ENCODE data around the gene SLC27A1. TPM values are rescaled to one million over a fixed set of nuclear protein-coding genes. Genes with fewer than 3 reads are reported as not detected.
A peak's percentile ranks its signal among the peaks of the same experiment; 100 is the strongest.
"Not testable (repeated sequence)": the region's sequence is repeated elsewhere in the genome, so short reads cannot be mapped to it uniquely, and the experiment has no call there.

The SLC27A1 gene
- polyA plus RNA-seq, 4 donors = 10.7 to 24.7 (median 19.1) TPM

- DNase-seq (ENCODE audit: low read depth in 4 of 4, low spot score in 2 of 4) = no peak
Measured at GRCh38 chr19:17532557-17532956, 62.2 kb downstream of the SLC27A1 start.

- no peak for DNase-seq (ENCODE audit: low read depth in 4 of 4, low spot score in 2 of 4)
Measured at GRCh38 chr19:17534767-17535166, 64.4 kb downstream of the SLC27A1 start.

- no peak for DNase-seq (ENCODE audit: low read depth in 4 of 4, low spot score in 2 of 4)
Measured at GRCh38 chr19:17536955-17537354, 66.6 kb downstream of the SLC27A1 start.

- DNase-seq (ENCODE audit: low read depth in 4 of 4, low spot score in 2 of 4) = no peak
Measured at GRCh38 chr19:17538684-17539237, 68.4 kb downstream of the SLC27A1 start.

GRCh38 chr19:17539238-17540117 lies 69.2 kb downstream of the SLC27A1 start:
- peak; percentile 29 to 70 (median 60) for DNase-seq (ENCODE audit: low read depth in 4 of 4, low spot score in 2 of 4)

GRCh38 chr19:17540174-17540573 lies 69.8 kb downstream of the SLC27A1 start:
- no peak for DNase-seq (ENCODE audit: low read depth in 4 of 4, low spot score in 2 of 4)

- DNase-seq (ENCODE audit: low read depth in 4 of 4, low spot score in 2 of 4) = no peak
Measured at GRCh38 chr19:17541184-17541759, 70.9 kb downstream of the SLC27A1 start.

- no peak for DNase-seq (ENCODE audit: low read depth in 4 of 4, low spot score in 2 of 4)
Measured at GRCh38 chr19:17542042-17542441, 71.7 kb downstream of the SLC27A1 start.

- no peak for DNase-seq (ENCODE audit: low read depth in 4 of 4, low spot score in 2 of 4)
Measured at GRCh38 chr19:17542793-17543582, 72.7 kb downstream of the SLC27A1 start.

- no peak for DNase-seq (ENCODE audit: low read depth in 4 of 4, low spot score in 2 of 4)
Measured at GRCh38 chr19:17543986-17544385, 73.7 kb downstream of the SLC27A1 start.

GRCh38 chr19:17544418-17544817 lies 74.1 kb downstream of the SLC27A1 start:
- DNase-seq (ENCODE audit: low read depth in 4 of 4, low spot score in 2 of 4) = no peak

- DNase-seq (ENCODE audit: low read depth in 4 of 4, low spot score in 2 of 4) = no peak
Measured at GRCh38 chr19:17548145-17548544, 77.8 kb downstream of the SLC27A1 start.

GRCh38 chr19:17549085-17549740 lies 78.9 kb downstream of the SLC27A1 start:
- no peak for DNase-seq (ENCODE audit: low read depth in 4 of 4, low spot score in 2 of 4)

- DNase-seq (ENCODE audit: low read depth in 4 of 4, low spot score in 2 of 4) = no peak
Measured at GRCh38 chr19:17550076-17550667, 79.8 kb downstream of the SLC27A1 start.

- not testable (repeated sequence) for DNase-seq (ENCODE audit: low read depth in 4 of 4, low spot score in 2 of 4)
Measured at GRCh38 chr19:17552735-17553134, 82.4 kb downstream of the SLC27A1 start.

- DNase-seq (ENCODE audit: low read depth in 4 of 4, low spot score in 2 of 4) = no peak
Measured at GRCh38 chr19:17553256-17553655, 82.9 kb downstream of the SLC27A1 start.

- no peak for DNase-seq (ENCODE audit: low read depth in 4 of 4, low spot score in 2 of 4)
Measured at GRCh38 chr19:17554968-17555479, 84.7 kb downstream of the SLC27A1 start.

- DNase-seq (ENCODE audit: low read depth in 4 of 4, low spot score in 2 of 4) = peak; percentile 69 to 95 (median 88)
Measured at GRCh38 chr19:17555480-17555928, 85.2 kb downstream of the SLC27A1 start, which contains the start of gene COLGALT1. Gene COLGALT1, plus strand, starts transcription at chr19:17555649. Its CDS starts 65 bp downstream, at chr19:17555714.
